ENCODE measurements around the gene RTN4RL1. TPM values are rescaled to one million over a fixed set of nuclear protein-coding genes. Genes with fewer than 3 reads are reported as not detected.
A peak's percentile ranks its signal among the peaks of the same experiment; 100 is the strongest.

Gene RTN4RL1
- total RNA-seq, 2 experiments from 2014 or later = 0.33 to 0.35 TPM

DNA sequence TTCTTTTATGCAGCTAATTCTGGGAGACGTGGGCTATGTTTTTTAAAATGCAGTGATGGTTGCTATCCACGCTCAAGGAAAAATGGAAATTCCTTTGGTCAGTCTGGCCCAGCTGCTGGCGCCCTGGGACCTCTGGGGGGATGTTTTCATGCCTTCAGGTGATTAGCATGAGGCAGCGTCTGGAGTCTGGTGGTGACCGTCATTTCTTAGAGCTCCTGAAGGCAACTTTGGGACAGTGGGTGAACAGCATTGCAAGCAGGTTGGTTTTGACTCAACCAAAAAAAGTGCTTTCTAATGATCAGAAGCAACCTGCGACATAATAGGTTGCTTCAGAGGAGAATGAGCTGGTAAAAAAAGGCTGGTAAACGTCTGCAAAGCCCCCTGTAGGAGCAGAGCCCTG is 113.0 kb downstream of the RTN4RL1 start:
- ChIA-PET POLR2A (no interaction called here), CTCF (no interaction called here)
- Mint-ChIP-seq H3K36me3 (ENCODE audit: low read depth) (no peaks in the 10 kb centered on the region), H3K27me3 (peaks cover 47% of the 10 kb centered on the region), H3K4me1 (peaks cover 7% of the 10 kb centered on the region), H3K9me3 (no peaks in the 10 kb centered on the region), H3K27ac (no peak overlapping the region), H3K4me3 (no peak overlapping the region)
- no peak for DNase-seq

DNA sequence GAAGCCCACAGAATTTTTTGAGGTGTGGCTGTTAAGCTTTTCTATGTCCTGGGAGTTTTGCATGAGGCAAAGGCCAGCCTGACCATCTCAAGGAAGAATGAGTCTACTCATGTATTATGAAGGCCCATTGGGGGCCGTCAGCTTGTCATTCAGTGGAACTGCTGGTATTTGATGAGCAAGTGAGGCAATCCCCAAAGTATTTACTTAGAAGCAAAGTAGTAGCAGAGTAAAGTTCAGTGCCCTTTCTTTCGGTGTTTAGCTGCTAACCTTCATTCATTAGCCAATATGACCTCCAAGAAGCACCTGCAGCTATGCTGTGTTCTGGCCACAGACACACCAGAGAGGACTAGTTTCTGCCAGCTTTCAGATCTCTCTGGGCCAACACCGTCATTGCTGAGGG is 115.1 kb downstream of the RTN4RL1 start:
- ChIA-PET CTCF (interaction anchor here (0.6 to 2.3 kb wide), 3 partner anchors 71 to 189 kb away, joined by 3 to 19 read pairs (median 4); partner anchors contain the start of gene RTN4RL1), POLR2A (interaction anchor here (0.9 kb wide), 1 partner anchor 36 kb away, joined by 3 read pairs; no protein-coding TSS in a partner anchor)
- Mint-ChIP-seq H3K36me3 (ENCODE audit: low read depth) (no peaks in the 10 kb centered on the region), H3K4me1 (peaks cover 7% of the 10 kb centered on the region), H3K27me3 (peaks cover 61% of the 10 kb centered on the region), H3K9me3 (no peaks in the 10 kb centered on the region), H3K4me3 (no peak overlapping the region), H3K27ac (no peak overlapping the region)
- DNase-seq = no peak

DNA sequence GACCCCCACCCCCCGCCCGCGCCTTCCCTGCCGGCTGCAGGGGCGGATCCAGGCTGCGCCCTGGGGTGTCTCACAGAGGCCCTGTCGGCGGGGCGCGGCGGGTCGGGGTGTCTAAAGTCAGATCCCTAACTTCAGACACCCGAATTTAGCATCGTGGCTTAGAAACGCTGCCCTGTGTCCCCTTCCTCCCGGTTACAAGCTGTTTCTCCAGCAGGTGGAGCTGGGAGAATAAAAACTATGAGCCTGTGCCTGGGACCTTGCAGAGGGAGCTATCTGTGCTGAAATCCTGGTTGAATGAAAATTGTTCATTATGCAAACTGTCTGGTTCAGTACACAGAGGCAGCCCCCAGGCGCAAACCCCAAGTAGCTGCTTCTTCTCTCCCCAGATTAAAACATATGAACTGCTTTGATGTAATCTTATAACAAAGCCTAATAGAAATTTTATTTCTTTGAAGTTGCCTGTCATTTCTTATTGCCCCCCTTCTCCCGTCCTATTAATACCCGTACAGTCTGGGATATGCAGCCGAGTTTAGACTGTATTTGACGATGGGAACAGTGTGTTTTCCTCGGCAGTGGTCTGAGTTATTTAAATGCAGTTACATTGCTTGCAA is 116.3 kb downstream of the RTN4RL1 start:
- peaks cover 7% of the 10 kb centered on the region for H3K4me1 Mint-ChIP-seq
- peak; percentile 46 for DNase-seq
- no peaks in the 10 kb centered on the region for H3K9me3 Mint-ChIP-seq
- no peak overlapping the region for H3K4me3 Mint-ChIP-seq
- no peaks in the 10 kb centered on the region for H3K36me3 Mint-ChIP-seq (ENCODE audit: low read depth)
- ChIA-PET CTCF (interaction anchor here (1.0 to 2.3 kb wide), 8 partner anchors 11 to 507 kb away, joined by 3 to 19 read pairs (median 4); partner anchors contain the start of genes HIC1 and RTN4RL1), POLR2A (no interaction called here)
- H3K27ac Mint-ChIP-seq = no peak overlapping the region
- H3K27me3 Mint-ChIP-seq = peaks cover 65% of the 10 kb centered on the region

DNA sequence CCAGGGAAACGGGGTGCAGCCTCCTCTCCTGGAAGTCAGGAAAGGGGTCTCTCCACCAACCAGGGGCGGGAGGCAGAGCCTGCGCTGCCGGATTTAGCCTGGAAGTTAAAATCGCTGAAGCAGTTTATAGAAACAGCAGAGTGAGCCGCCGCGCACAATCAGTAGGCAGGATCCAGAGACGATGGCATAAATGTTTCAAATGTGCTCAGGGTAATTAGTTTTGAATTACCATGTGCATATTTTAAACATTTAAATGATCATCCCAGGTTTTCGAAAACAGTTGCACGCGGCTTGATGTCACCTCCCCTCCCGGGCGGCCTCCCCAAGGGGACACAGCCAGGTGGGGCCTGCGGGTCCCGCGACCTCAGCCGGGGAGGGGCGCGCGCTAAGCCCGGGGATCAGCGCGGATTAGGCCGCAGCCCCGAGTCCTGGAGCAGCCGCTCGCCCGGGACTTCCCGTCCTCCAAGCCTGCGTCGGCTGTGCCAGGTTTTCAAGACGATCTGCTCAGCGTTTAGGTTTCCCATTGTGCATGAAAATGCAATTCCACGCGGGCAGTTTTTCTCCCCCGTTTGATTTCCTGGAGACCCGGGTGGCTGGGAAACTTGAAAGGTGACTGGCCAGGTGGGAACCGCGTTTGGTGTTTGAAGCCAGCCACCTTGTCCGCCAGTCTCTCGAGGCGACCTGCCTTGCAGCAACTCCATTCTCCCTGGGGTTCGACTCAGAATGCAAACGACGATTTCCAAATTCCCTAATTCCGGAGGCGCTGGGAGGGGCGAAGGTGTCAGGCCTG is 117.0 kb downstream of the RTN4RL1 start:
- Mint-ChIP-seq H3K4me3 (no peak overlapping the region), H3K27ac (no peak overlapping the region), H3K27me3 (peaks cover 66% of the 10 kb centered on the region), H3K4me1 (peaks cover 7% of the 10 kb centered on the region), H3K36me3 (ENCODE audit: low read depth) (no peaks in the 10 kb centered on the region), H3K9me3 (no peaks in the 10 kb centered on the region)
- POLR2A ChIA-PET = no interaction called here
- DNase-seq = no peak
- CTCF ChIA-PET = interaction anchor here (1.0 to 2.3 kb wide), 8 partner anchors 12 to 508 kb away, joined by 3 to 19 read pairs (median 4); partner anchors contain the start of genes HIC1 and RTN4RL1

DNA sequence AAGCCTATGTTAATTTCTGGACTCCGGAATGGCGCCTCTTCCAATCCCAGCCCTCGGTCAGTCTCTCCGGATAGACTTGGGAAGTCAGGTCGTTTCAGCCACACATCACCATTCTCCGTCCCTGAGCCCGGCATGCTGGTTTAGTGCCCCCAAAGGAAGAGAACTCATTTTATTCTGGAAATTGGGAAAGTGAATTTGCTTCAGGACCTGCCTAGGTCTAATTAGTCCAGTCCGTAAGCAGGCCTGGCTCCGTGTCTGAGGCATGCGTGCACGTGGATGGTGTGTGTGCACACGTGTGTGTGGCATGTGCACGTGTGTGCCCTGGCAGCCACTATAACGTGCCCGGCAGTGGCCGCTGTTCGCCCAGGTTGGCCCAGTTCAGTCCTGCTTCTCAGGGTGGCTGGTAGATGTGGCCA is 117.9 kb downstream of the RTN4RL1 start:
- DNase-seq = no peak
- H3K9me3 Mint-ChIP-seq = no peaks in the 10 kb centered on the region
- H3K36me3 Mint-ChIP-seq (ENCODE audit: low read depth) = no peaks in the 10 kb centered on the region
- CTCF ChIA-PET = interaction anchor here (0.9 kb wide), 1 partner anchor 186 kb away, joined by 4 read pairs; no protein-coding TSS in a partner anchor
- no peak overlapping the region for H3K4me3 Mint-ChIP-seq
- H3K27ac Mint-ChIP-seq = no peak overlapping the region
- H3K27me3 Mint-ChIP-seq = peaks cover 63% of the 10 kb centered on the region
- peaks cover 7% of the 10 kb centered on the region for H3K4me1 Mint-ChIP-seq
- POLR2A ChIA-PET = no interaction called here

DNA sequence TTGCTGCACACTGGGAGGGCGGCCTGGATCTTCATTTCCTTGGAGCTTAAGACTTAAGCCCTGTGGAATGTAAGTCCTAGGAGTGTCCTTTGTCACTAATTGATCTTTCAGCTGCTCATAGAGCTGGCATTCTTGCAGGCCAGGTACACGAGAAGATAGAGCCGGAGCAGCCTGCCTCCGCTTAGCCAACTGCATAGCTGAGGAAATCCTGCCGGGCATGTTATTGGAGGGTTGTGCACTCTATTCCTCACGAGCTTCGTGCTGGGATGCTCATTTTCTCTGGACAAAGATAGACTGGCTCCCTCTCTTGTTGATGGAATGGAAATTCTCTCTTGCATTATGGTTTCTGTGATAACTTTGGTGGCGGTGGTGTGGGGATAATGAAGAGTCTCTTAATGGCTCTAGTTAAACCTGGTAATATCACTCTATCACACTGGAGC is 118.5 kb downstream of the RTN4RL1 start:
- DNase-seq = no peak
- CTCF ChIA-PET = interaction anchor here (0.7 to 0.9 kb wide), 3 partner anchors 132 to 185 kb away, joined by 3 to 4 read pairs (median 3); no protein-coding TSS in a partner anchor
- H3K9me3 Mint-ChIP-seq = no peaks in the 10 kb centered on the region
- POLR2A ChIA-PET = no interaction called here
- peaks cover 7% of the 10 kb centered on the region for H3K4me1 Mint-ChIP-seq
- H3K36me3 Mint-ChIP-seq (ENCODE audit: low read depth) = no peaks in the 10 kb centered on the region
- no peak overlapping the region for H3K4me3 Mint-ChIP-seq
- no peak overlapping the region for H3K27ac Mint-ChIP-seq
- peaks cover 58% of the 10 kb centered on the region for H3K27me3 Mint-ChIP-seq

DNA sequence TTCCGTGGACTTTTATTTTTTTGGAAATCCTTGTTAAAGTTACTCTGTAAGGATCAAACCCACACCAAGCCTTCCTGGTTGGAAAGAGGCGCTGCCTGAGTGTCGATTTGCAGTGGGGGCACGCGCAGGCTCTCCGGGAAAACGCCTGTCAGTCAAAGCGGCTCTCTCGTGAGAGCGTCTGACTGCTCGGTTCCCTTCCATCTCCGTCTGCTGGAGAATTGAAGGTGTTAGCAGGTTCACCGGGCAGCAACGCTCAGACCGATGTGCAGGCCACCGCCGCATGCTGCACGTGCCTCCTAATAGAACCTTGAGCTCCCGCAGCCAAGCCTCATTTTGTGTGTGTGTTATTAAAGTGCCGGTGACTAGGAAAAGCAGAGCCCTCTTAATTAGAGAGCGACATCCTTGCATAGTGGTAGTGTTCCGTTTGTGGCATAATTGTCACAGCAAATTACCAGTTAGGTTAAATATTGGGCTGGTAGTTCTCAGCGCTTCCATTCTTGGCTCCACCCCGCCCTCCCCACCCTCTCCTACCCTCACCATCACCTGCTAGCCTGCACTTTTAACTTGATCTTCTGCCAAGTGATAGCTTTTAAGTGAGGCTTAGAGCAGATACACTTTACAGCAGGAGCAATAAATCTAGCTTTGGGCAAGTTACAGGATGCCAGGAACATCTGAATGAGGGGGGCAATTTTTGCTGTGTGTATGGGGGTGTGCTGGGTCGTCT is 119.8 kb downstream of the RTN4RL1 start:
- no peak for DNase-seq
- H3K27me3 Mint-ChIP-seq = peaks cover 54% of the 10 kb centered on the region
- H3K4me1 Mint-ChIP-seq = peaks cover 7% of the 10 kb centered on the region
- no peaks in the 10 kb centered on the region for H3K9me3 Mint-ChIP-seq
- no peak overlapping the region for H3K27ac Mint-ChIP-seq
- CTCF ChIA-PET = no interaction called here
- H3K4me3 Mint-ChIP-seq = no peak overlapping the region
- no peaks in the 10 kb centered on the region for H3K36me3 Mint-ChIP-seq (ENCODE audit: low read depth)
- POLR2A ChIA-PET = no interaction called here

DNA sequence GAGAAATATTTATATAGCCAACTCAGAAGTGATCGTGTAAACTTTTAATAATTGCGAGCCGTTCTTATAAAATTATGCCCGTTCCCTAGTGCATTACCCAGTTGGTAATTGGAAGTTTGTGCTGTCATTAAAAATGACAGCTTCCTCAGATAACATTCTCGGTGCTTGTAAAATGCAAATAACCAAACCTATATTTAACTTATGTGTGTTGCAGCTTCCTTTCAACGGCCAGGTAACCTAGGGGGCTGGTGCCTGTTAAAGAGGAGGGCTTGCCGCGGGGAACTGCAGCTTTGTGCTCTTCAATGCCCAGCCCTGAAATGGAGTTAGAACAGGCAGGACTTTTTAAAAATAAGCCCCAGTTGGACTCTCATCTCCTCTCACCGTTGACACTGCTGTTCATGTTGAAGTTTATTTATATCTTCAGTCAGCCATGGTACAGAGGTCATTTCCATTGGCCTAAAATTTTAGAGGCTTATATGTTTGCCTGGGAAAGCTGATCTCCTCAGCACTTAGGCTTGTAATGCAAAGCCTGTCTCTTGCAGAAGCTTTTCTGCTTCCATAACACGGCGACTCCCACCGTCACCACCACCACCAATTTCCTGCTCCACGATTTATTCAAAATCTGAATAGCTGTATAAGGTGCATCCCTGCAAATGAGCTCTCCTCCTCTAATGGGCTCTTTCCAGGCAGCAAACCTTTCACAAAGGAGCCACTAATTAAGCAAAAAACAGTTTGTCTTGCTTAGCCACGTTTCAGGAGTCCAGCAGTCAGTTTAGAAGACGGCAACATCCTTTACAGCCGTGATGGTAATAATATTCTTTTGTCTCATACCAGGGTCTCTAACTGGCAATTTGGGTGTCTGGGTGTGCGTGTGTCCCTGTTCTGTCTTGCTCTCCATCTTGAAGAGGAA is 120.6 kb downstream of the RTN4RL1 start:
- POLR2A ChIA-PET = interaction anchor here (1.3 kb wide), 1 partner anchor 39 kb away, joined by 3 read pairs; no protein-coding TSS in a partner anchor
- CTCF ChIA-PET = no interaction called here
- DNase-seq = no peak
- Mint-ChIP-seq H3K4me3 (no peak overlapping the region), H3K9me3 (no peaks in the 10 kb centered on the region), H3K36me3 (ENCODE audit: low read depth) (peaks cover 3% of the 10 kb centered on the region), H3K4me1 (peaks cover 7% of the 10 kb centered on the region), H3K27ac (no peak overlapping the region), H3K27me3 (peaks cover 46% of the 10 kb centered on the region)

DNA sequence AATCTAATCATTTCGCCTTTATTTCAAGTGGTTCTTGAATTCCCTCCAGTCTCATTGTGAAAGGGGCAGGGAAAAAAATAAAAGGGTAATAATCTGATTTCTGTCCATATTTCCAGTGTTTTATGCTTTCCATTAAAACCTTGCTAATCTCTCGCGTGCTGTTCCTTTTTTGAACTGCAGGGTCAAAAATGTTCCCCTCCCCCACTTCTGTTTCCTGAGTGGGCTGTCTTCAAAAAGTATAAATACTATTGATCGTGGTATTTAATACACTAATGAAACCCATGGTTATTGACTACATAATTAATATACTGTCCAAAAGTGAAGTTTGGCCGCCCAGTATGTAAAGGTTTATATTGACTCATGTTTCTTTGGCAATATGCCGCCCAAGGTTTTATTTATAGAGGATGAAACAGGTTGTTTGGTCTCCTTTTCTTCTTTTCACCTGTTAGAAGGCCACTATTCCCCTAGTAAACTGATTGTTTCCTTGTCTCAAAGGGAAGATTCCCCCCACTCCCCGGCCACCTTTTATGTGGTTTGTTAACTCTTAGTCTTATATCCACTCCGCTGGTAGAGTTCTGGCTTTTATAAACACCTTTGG is 125.6 kb downstream of the RTN4RL1 start:
- no peak for DNase-seq
- Mint-ChIP-seq H3K4me1 (peaks cover 5% of the 10 kb centered on the region), H3K9me3 (no peaks in the 10 kb centered on the region), H3K27me3 (peaks cover 4% of the 10 kb centered on the region), H3K36me3 (ENCODE audit: low read depth) (peaks cover 42% of the 10 kb centered on the region), H3K27ac (no peak overlapping the region), H3K4me3 (no peak overlapping the region)
- ChIA-PET POLR2A (no interaction called here), CTCF (interaction anchor here (0.6 kb wide), 1 partner anchor 387 kb away, joined by 5 read pairs; no protein-coding TSS in a partner anchor)

DNA sequence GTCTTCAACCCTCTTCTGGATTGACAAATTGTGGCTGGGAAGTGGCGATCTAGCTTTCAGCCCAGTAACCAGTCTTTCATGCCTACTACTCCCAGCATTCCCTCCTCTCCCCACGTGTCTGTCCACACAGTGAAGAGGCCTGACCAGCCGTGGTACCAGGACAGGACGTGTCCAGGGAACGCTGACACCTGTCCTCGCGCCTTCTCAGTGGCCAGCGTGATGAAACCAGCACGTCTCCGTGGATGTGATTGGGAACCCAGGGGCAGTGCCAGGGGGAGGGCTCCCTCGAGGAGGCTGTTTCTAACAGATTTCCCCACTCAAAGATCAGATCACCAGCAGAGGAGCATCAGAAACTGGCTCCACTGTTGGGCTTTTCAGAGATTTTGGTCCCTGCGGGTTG is 126.3 kb downstream of the RTN4RL1 start:
- no peak overlapping the region for H3K27ac Mint-ChIP-seq
- POLR2A ChIA-PET = no interaction called here
- no peaks in the 10 kb centered on the region for H3K9me3 Mint-ChIP-seq
- no peak for DNase-seq
- H3K4me3 Mint-ChIP-seq = no peak overlapping the region
- peaks cover 4% of the 10 kb centered on the region for H3K27me3 Mint-ChIP-seq
- CTCF ChIA-PET = interaction anchor here (0.6 kb wide), 1 partner anchor 388 kb away, joined by 5 read pairs; no protein-coding TSS in a partner anchor
- H3K36me3 Mint-ChIP-seq (ENCODE audit: low read depth) = peaks cover 48% of the 10 kb centered on the region
- H3K4me1 Mint-ChIP-seq = peaks cover 5% of the 10 kb centered on the region

DNA sequence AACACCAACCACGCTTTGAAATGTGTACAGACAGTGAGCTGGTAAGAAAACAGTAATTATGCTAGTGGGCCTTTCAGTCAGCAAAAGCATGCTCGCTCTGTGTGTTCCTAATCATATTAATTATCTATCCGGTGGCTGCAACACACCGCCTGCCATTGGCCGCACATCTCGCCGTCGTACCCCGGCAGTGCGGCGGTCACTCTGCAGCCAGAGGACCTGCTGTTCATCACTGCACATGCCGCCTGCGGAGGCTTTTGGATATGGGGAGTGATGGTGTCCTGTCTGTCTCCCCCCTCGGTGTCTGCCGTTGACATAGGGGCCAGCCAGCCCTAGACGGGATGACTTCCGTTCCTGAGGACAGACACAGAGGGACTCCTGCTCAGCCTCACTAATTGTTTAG is 126.8 kb downstream of the RTN4RL1 start:
- no peak for DNase-seq
- H3K9me3 Mint-ChIP-seq = no peaks in the 10 kb centered on the region
- peaks cover 52% of the 10 kb centered on the region for H3K36me3 Mint-ChIP-seq (ENCODE audit: low read depth)
- H3K4me3 Mint-ChIP-seq = no peak overlapping the region
- H3K27ac Mint-ChIP-seq = no peak overlapping the region
- ChIA-PET CTCF (no interaction called here), POLR2A (no interaction called here)
- H3K27me3 Mint-ChIP-seq = peaks cover 3% of the 10 kb centered on the region
- H3K4me1 Mint-ChIP-seq = peaks cover 5% of the 10 kb centered on the region

DNA sequence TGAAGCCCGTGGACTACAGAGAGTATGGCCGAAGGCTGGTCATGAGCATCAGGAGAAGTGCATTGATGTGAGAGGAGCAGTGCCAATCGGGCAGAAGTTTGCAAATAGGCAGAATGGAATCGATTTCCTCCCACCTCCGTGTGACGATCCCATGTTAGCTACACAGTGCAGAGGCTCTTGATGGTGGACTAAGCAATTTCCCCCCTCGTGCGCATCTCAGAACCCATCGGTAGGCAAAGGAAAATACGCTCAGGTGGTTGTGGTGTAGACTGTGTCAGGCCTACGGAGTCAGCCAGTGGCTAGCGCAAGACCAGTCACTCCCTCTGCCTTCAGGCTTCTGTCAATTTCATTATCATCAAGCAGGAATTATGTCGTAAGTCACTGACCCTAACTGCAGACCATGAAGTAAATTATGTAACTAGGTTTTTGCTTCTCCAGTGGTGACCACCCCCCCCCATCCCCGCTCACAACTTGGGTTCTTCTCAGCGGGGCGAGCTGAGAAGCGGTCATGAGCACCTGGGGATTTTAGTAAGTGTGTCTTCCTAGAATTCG is 128.0 kb downstream of the RTN4RL1 start:
- H3K4me1 Mint-ChIP-seq = peaks cover 5% of the 10 kb centered on the region
- H3K27ac Mint-ChIP-seq = no peak overlapping the region
- peaks cover 63% of the 10 kb centered on the region for H3K36me3 Mint-ChIP-seq (ENCODE audit: low read depth)
- no peaks in the 10 kb centered on the region for H3K27me3 Mint-ChIP-seq
- ChIA-PET CTCF (no interaction called here), POLR2A (interaction anchor here (1.2 kb wide), 1 partner anchor 180 kb away, joined by 3 read pairs; no protein-coding TSS in a partner anchor)
- DNase-seq = no peak
- H3K4me3 Mint-ChIP-seq = no peak overlapping the region
- no peaks in the 10 kb centered on the region for H3K9me3 Mint-ChIP-seq
